ENCODE results near the gene XYLB.
"Not testable (repeated sequence)": the region's sequence is repeated elsewhere in the genome, so short reads cannot be mapped to it uniquely, and the experiment has no call there.

The XYLB gene

GRCh38 chr3:38396239-38396638, 49.7 kb downstream of the XYLB start:
- no peak for DNase-seq (ENCODE audit: low spot score)

DNA sequence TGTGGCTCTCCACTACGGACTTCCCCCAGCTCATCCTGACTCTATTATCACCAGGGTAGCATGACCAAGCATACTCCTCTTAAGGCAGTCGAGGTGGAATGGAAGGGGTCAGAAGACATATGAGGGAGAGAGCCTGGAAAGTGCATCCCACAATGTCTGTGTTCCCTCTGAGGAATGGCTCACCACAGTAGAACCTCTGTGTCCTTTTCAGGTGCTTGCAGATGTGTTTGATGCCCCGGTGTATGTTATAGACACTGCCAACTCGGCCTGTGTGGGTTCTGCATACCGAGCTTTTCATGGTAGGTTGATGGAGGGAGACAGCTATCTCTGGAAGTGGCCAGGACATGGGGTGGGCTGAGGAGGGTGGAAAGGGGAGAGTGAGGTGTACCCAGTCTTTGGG, 50.3 kb downstream of the XYLB start:
- DNase-seq (ENCODE audit: low spot score): no peak

DNA sequence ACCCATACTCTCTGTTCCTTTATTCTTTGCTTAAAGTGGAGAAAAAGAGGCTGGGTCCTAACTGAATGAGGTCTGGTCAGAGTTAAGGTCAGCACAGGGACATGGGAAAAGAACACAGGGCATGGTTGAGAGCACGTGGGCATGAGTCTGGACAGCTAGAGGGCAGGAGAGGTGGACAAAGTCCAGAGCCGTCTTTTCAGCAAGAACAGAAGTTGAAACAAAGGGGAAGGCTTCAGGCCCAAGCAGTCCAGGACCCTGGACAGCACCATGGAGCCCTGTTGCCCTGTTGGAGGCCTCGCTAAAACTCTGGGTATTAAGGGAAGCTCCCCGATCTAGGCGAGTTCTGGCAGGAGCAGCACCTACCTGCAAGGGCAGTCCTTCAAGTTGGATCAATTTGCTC, 50.7 kb downstream of the XYLB start:
- peak; percentile 71 for DNase-seq (ENCODE audit: low spot score)

DNA sequence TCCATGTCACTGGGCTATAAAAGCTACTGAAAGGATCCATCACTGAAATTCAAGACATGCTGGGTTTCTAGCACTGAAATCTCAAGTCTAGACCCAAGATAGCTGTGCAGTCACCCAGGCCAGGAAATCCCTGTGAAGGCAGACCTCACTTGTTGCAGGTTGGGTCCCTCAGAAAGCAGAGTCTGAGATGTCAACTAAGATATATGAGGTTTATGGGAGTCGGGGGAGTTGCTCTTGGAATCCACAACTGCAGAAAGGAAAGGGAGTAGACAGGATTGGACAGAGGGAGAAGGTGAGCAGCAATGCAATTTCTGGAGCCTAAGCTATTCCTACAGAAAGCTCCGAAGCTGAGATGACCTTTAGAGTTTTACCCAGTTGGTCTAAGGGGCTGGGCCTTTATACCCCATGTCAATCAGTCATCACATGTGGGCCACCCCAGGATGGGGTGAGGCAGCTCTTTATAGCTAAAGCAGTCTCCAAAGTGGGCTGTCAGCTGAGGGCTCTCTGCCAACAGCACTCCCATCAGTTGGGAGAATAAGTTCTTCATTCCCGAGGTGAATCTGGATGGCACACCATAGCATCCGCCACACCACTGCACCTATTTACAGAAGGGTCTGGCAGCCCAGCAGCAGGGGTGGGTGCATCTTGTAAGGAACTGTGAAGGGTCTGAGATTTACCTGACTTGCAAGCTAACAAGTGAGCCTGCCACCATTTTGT, 54.8 kb downstream of the XYLB start:
- DNase-seq (ENCODE audit: low spot score): no peak

- DNase-seq (ENCODE audit: low spot score): peak; percentile 49
Measured at GRCh38 chr3:38404286-38404685, 57.7 kb downstream of the XYLB start.

DNA sequence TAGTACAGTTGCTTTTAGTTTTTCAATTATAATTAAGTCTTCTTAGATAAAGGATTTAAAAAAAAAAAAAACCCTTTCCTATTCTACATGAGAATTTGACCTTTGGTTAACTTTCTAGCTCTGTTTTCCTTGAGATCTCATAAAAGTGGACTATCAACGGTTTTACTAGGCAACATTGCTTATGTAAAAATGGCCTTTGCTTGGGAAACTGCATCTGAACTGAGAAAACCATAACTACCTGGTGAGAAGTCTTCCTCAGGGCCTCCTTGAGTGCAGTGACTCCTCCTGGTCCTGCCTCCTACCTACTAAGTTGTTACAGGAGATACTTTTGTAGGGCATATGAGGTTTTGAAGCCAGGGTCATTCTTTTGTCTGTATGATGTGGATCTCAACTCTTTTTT, 65.0 kb downstream of the XYLB start:
- DNase-seq (ENCODE audit: low spot score): no peak

- DNase-seq (ENCODE audit: low spot score): not testable (repeated sequence)
Measured at GRCh38 chr3:38420758-38421157, 74.2 kb downstream of the XYLB start.

GRCh38 chr3:38421679-38422336, 75.2 kb downstream of the XYLB start:
- no peak for DNase-seq (ENCODE audit: low spot score)

GRCh38 chr3:38426798-38427426, 80.3 kb downstream of the XYLB start:
- not testable (repeated sequence) for DNase-seq (ENCODE audit: low spot score)

DNA sequence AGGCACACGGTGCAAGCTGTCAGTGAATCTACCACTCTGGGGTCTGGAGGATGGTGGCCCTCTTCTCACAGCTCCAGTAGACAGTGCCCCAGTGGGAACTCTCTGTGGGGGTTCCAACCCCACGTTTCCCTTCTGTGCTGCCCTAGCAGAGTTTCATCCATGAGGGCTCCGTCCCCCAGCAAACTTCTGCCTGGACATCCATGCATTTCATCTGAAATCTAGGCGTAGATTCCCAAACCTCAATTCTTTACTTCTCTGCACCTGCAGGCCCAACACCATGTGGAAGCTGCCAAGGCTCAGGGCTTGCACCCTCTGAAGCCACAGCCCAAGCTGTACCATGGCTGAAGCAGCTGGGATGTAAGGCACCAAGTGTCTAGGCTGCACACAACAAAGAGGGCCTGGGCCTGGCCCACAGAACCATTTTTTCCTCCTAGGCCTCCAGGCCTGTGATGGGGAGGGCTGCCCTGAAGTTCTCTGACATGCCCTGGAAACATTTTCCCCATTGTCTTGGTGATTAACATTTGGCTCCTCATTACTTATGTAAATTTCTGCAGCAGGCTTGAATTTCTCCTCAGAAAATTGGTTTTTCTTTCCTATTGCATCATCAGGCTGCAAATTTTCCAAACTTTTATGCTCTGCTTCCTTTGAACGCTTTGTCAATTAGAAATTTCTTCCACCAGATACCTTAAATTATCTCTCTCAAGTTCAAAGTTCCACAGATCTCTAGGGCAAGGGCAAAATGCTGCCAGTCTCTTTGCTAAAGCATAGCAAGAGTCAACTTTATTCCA, 86.5 kb downstream of the XYLB start:
- not testable (repeated sequence) for DNase-seq (ENCODE audit: low spot score)

- DNase-seq (ENCODE audit: low spot score): not testable (repeated sequence)
Measured at GRCh38 chr3:38433661-38434060, 87.1 kb downstream of the XYLB start.

DNA sequence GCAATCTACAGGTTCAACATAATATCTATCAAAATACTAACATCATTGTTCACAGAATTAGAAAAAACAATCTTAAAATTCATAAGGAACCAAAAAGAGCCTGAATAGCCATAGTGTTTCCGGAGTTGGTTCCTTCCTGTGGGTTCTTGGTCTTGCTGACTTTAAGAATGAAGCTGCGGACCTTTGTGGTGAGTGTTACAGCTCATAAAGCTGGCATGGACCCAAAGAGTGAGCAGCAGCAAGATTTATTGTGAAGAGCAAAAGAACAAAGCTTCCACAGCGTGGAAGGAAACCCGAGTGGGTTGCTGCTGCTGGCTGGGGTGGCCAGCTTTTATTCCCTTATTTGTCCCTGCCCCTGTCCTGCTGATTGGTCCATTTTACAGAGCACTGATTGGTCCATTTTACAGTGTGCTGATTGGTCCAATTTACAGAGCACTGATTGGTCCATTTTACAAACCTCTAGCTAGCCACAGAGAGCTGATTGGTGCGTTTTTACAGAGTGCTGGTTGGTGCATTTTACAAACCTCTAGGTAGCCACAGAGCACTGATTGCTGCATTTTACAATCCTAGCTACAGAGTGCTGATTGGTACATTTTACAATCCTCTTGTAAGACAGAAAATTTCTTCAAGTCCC, 92.0 kb downstream of the XYLB start:
- not testable (repeated sequence) for DNase-seq (ENCODE audit: low spot score)

DNA sequence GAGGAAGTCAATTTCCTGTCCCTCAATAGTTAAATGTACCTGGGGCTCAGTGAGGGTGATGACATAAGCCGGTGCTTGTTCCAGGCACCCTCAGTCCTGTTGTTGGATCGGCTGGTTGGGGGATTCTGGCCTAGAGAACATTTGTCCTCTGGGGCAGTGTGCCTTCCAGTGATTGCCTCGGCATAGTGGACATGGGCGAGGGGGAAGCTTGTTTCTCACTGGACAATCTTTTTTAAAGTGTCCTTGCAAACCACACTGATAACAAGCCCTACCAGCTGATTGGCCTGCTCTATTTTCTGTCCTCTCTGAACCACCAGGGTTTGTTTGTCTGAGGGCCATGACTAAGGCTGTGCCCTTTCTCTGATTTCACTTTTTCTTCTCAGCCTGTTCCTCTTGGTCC, 96.6 kb downstream of the XYLB start:
- DNase-seq (ENCODE audit: low spot score): not testable (repeated sequence)

DNA sequence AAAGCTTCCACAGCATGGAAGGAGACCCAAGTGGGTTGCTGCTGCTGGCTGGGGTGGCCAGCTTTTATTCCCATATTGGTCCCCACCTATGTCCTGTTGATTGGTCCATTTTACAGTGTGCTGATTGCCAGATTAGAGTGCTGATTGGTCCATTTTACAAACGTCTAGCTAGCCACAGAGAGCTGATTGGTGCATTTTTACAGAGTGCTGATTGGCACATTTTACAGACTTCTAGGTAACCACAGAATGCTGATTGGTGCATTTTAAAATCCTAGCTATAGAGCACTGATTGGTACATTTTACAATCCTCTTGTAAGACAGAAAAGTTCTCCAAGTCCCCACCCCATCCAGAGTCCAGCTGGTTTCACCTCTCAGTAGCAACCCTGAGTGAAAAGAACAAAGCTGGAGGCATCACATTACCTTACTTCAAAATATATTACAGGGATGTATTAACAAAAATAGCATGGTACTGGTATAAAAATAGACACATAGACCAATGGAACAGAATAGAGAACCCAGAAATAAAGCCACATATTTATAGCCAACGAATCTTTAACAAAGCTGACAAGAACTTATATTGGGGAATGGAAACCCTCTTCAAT, 99.6 kb downstream of the XYLB start:
- no peak for DNase-seq (ENCODE audit: low spot score)

GRCh38 chr3:38446812-38447211, 100.2 kb downstream of the XYLB start:
- DNase-seq (ENCODE audit: low spot score): no peak

DNA sequence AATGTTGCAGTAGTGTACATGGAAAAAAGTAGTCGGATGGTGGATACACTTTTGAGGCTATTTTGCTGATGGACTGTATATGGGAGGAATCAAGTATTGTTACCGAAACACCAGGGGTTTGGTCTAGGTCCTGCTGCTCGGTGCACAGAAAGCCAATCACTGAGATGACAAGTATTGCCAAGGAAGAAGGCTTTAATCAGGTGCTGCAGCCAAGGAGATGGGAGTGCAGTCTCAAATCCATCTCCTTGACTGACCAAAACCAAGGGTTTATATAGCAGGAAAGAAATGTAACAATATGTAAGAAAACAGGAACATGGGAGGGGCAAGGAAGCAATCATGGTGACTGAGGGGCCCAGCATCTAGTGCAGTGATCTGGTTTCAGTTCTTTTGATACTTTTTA, 104.3 kb downstream of the XYLB start:
- no peak for DNase-seq (ENCODE audit: low spot score)

DNA sequence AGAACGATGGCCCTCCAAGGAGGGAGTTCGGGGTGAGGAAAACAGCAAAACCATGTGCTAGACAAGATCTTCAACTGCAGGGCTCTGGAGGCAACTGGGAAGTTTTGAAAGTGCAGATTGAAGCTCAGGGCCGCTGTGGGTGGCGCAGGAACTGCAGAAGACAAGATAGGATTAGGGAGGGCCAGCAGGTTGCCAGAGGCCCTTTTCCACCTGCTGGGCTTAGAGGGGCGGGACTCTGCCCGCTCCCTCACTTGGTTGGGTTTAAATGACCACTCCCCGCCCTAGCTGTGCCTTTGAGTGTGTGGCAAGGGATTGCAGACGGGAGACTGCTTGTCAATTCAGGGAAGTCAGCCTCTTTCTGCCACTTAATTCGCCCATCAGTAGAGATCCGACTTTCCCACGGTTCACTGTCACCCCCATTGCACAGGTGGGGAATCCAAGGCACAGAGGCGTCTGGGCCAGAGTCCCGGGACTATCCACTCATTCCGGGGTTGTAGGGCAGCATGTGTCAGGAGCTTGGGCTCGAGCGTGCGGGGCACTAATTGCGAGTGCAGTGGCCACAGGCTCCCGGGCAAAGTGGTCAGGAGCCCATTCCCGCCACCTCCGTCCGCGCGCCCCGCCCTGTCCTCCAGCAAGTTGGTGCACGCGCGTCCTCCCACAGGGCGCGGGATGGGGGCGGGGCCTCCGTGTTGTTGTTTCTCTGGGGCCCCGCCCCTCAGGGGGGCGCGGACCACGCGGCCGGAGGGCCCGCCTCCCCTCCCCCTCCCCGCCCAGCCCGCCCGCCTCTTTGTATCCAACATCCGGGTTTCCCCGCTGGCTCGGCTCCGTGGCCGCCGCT, 106.7 kb downstream of the XYLB start, which contains the start of gene ACVR2B:
ACVR2B (plus strand) TSS at position 816 of the 838 bp plus-strand sequence. CDS start 433 bp downstream, outside the sequence.
- peak; percentile 95 for DNase-seq (ENCODE audit: low spot score)

- no peak for DNase-seq (ENCODE audit: low spot score)
Measured at GRCh38 chr3:38453913-38454177, 107.3 kb downstream of the XYLB start.

GRCh38 chr3:38454178-38454883, 107.7 kb downstream of the XYLB start:
- peak; percentile 76 for DNase-seq (ENCODE audit: low spot score)
